GM12874 (cell line): Measurements from ENCODE around the gene ADAM12.

Experiments used
- CTCF ChIP-seq: IDR thresholded peaks from 2 replicates; pipeline ENCODE4 v1.5.1; 2011; ENCODE audit warnings: low read depth, mild to moderate bottlenecking, control low read depth, low read length, moderate library complexity; ENCODE audit not compliant: insufficient read depth

Gene ADAM12

GRCh38 chr10:126369125-126369710 lies 19.1 kb downstream of the ADAM12 start:
- TF ChIP-seq CTCF = no peak

- no peak for TF ChIP-seq CTCF
Measured at GRCh38 chr10:126357169-126357568, 31.1 kb downstream of the ADAM12 start.

GRCh38 chr10:126353666-126354065 lies 34.6 kb downstream of the ADAM12 start:
- no peak for TF ChIP-seq CTCF

GRCh38 chr10:126352453-126352852 lies 35.8 kb downstream of the ADAM12 start:
- no peak for TF ChIP-seq CTCF

GRCh38 chr10:126351021-126351420 lies 37.3 kb downstream of the ADAM12 start:
- no peak for TF ChIP-seq CTCF

GRCh38 chr10:126350216-126350992 lies 37.9 kb downstream of the ADAM12 start:
- TF ChIP-seq CTCF = no peak

GRCh38 chr10:126349676-126350075 lies 38.6 kb downstream of the ADAM12 start:
- TF ChIP-seq CTCF = no peak
